ENCODE measurements around the gene CARNS1.

CARNS1 gene

DNA sequence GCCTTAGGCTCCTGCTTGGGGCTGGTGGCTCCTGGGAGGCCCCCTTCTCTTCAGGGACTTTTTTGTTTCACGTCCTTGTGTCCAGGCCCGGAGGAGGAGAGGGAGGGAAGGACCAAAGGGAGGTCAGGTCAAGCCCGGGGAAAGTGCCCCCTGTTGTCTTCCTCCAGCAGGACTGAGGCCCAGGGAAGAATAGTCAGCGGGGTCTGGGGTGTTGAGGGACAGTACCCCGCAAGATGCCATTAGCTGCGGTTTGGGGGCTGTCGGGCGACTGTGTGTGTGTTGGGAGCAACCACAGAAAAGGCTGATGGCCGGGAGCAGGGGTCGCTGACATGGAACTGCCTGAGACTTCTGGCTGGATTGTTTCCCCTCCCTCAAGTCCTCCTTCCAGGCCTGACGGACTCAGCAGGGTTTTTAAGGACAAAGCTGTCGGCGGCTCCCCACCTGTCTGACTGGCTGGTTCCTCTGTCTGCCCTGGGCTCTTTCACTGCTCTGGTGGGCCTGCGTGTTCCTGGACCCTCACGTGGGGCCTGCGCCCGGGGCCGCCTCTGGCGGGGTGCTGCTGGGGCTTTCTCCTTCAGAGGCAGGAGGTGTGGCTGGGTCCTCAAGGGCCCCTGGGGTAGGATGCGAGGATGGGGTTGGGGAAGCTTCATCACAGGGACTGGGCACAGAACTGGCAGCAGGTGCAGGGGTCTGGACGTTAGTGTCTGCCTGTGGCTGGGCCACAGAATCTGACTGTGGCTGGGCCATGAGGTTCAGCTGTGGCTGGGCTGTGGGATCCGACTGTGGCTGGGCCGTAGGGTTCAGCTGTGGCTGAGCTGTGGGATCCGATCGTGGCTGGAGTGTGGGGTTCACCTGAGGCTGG is 35.5 kb downstream of the CARNS1 start:
- Histone ChIP-seq H3K36me3 (no peaks in the 10 kb centered on the region), H3K4me1 (no peaks in the 10 kb centered on the region), H3K4me3 (ENCODE audit: low read depth, low read length) (no peak overlapping the region), H3K27me3 (no peaks in the 10 kb centered on the region), H3K9me3 (no peaks in the 10 kb centered on the region)
- DNase-seq = no peak
- TF ChIP-seq, protein P1, sequence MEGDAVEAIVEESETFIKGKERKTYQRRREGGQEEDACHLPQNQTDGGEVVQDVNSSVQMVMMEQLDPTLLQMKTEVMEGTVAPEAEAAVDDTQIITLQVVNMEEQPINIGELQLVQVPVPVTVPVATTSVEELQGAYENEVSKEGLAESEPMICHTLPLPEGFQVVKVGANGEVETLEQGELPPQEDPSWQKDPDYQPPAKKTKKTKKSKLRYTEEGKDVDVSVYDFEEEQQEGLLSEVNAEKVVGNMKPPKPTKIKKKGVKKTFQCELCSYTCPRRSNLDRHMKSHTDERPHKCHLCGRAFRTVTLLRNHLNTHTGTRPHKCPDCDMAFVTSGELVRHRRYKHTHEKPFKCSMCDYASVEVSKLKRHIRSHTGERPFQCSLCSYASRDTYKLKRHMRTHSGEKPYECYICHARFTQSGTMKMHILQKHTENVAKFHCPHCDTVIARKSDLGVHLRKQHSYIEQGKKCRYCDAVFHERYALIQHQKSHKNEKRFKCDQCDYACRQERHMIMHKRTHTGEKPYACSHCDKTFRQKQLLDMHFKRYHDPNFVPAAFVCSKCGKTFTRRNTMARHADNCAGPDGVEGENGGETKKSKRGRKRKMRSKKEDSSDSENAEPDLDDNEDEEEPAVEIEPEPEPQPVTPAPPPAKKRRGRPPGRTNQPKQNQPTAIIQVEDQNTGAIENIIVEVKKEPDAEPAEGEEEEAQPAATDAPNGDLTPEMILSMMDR (IDR thresholded peaks at IDR 0.05; ENCODE audit: low read depth, low read length) = no peak

DNA sequence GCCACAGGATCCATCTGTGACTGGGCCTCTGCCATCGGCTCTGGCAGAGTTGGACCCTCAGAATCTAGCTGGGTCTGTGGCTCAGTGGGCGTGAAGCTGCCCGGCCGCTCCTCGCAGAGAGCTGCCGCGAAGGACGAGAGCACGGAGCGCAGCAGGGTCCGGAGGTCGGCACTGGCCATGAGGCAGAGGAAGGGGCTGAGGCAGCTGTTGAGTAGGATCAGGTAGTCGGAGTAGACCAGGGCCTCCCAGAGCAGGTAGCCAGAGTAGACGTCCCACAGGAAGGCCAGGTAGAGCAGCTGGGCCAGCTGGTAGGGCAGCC is 36.1 kb downstream of the CARNS1 start:
- Histone ChIP-seq H3K27me3 (no peaks in the 10 kb centered on the region), H3K4me1 (no peaks in the 10 kb centered on the region), H3K4me3 (ENCODE audit: low read depth, low read length) (no peak overlapping the region), H3K36me3 (no peaks in the 10 kb centered on the region), H3K9me3 (no peaks in the 10 kb centered on the region)
- DNase-seq = no peak
- TF ChIP-seq, protein P1 (IDR thresholded peaks at IDR 0.05; ENCODE audit: low read depth, low read length) = no peak

DNA sequence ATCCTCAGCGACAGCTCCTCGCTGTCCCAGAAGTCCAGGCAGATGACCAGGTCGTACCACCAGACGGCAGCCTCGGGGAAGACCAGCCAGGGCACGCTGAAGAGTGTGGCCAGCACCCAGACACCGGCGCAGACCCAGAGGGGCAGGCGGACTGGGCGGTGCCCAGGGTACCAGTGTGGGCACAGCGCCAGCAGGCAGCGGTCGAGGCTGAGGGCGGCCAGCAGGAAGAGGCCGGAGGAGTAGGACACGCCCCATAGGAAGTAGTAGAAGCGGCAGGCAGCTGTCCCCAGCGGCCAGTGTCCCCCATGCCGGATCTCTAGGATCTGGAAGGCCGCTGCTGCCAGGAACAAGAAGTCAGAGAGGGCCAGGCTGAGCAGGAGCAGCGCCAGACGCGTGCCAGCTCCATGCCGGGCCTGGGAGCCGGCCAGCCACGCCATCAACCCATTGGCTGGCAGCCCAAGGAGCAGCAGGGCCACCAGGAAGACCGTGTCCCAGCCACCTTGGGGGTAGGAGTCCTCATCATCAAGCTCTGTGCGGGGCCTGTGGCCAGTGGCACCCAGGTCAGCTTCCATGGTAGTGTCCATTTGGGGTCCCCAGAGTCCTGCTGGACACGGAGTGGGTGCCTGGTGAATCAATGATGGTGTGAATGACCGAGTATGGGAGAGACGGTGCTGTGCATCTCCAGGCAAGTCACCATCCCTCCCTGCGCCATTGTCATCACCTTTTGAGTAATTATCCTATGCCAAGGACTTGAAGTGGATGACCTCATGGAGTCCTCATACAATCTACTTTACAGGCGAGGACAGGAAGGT is 36.9 kb downstream of the CARNS1 start, which contains the start of gene GPR152:
Gene GPR152, minus strand, starts transcription at position 589 of the 812 bp plus-strand sequence. Its CDS starts 5 bp downstream, at position 584.
- TF ChIP-seq, protein P1 (IDR thresholded peaks at IDR 0.05; ENCODE audit: low read depth, low read length) = no peak
- no peaks in the 10 kb centered on the region for H3K27me3 ChIP-seq

DNA sequence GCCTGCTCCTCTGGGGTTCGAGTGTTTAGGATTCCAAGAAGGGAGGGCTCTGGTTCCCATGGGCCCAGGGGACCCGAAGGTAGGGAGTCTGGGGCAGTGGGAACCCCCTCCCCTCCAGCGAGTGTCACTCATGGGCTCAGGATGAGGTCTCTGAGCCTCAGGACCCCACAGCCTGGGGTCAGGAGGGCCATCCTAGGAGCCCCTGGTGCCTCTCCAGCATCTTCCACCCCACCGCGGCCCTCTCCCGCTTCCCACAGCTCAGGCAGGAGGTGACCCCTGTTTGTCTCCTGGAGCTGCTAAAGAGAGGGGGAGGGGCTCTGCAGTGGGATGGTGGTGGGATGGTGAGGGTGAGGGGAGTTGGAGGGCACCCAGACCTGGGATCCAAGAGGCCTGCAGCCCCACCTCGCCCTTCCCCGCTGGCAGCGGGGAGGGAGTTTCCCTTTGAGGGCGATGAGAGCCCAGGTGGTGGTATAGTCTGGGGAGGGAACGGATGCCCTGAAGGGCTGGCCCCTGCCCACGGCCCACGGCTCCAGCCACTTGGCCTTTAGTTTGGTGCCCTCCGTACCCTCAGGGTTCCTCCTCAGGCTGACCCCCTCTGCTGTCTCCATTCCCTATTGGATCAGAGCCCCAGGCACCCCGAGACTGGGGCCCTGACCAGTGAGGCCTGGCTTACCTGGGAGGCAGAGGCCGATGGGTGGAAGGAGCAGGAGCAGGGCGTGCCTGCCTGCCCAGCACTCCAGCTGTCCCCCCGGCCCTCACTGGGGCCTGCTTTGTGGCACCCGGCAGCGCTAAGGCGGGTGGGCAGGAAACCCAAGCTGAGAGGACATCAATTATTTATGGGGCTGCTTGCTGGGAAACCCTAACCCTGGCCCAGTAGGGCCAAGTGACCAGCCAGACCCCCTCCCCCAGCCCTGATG is 38.6 kb downstream of the CARNS1 start:
- H3K4me3 ChIP-seq (ENCODE audit: low read depth, low read length) = no peak overlapping the region
- no peaks in the 10 kb centered on the region for H3K9me3 ChIP-seq
- H3K27me3 ChIP-seq = no peaks in the 10 kb centered on the region
- TF ChIP-seq, protein P1 (IDR thresholded peaks at IDR 0.05; ENCODE audit: low read depth, low read length) = no peak
- H3K36me3 ChIP-seq = no peaks in the 10 kb centered on the region
- no peak for DNase-seq
- no peaks in the 10 kb centered on the region for H3K4me1 ChIP-seq

More for the DNA sequence above, 36.9 kb downstream of the CARNS1 start, which contains the start of gene GPR152:
- H3K4me1 ChIP-seq = no peaks in the 10 kb centered on the region
- H3K4me3 ChIP-seq (ENCODE audit: low read depth, low read length) = no peak within 1 kb of the TSS
- no peak for DNase-seq
- H3K9me3 ChIP-seq = no peaks in the 10 kb centered on the region
- no peaks in the 10 kb centered on the region for H3K36me3 ChIP-seq

DNA sequence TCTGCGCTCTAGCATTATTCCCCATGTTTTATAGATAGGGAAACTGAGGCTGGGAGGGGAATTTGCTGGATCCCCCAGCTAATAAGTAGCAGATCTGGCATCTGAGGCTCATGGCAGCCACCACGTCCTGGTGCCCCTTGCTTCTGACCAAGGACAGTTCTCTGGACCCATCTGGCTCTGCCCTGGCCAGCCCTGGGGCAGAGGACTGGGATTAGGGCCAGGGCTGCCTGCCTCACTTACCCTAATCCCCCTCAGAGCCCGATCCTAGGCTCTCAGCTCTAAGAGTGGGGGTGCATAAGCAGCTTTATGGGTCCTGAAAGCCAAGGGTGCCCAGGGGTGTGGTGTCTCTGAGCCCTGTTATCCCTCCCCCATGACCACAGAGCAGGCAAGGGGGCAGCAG is 39.6 kb downstream of the CARNS1 start, which contains the start of gene CABP4:
Gene CABP4, plus strand, starts transcription at position 301 of the 400 bp plus-strand sequence. Its CDS starts 70 bp downstream, at position 371.
- Histone ChIP-seq H3K4me3 (ENCODE audit: low read depth, low read length) (no peak within 1 kb of the TSS), H3K27me3 (no peaks in the 10 kb centered on the region), H3K4me1 (no peaks in the 10 kb centered on the region), H3K9me3 (no peaks in the 10 kb centered on the region), H3K36me3 (no peaks in the 10 kb centered on the region)
- DNase-seq = no peak
- TF ChIP-seq, protein P1 (IDR thresholded peaks at IDR 0.05; ENCODE audit: low read depth, low read length) = no peak

Data from BE2C (cell line).